ENCODE results near the gene CDS2. TPM values are rescaled to one million over a fixed set of nuclear protein-coding genes. Genes with fewer than 3 reads are reported as not detected.

Gene CDS2
- total RNA-seq, 1 experiment from 2014 or later, result 49.1 TPM

DNA sequence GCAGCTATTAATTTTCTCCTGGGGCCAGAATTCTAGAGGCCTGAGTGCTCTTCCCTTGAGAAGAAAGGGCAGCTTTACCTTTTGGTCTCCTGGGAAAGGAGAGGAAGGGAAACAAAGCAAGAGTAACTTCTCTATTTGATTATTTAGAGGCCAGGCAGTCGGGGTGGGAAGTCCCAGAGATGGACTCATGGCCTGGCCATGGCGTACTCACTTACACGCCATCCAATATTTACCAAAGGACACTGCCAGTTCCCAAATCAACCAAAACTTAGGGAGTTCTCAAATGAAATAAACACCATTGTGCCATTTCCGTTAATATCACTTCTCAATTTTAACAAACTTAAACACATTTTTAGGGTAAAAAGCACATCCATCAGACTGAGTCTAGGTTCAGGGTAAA is 76.6 kb downstream of the CDS2 start:
- Mint-ChIP-seq H3K9me3 (no peaks in the 10 kb centered on the region), H3K27me3 (ENCODE audit: low read depth) (no peaks in the 10 kb centered on the region), H3K27ac (no peak overlapping the region), H3K36me3 (peaks cover 12% of the 10 kb centered on the region; the same call in 1 of the 2 replicates), H3K4me1 (peaks cover 3% of the 10 kb centered on the region; the same call in 1 of the 2 replicates), H3K4me3 (no peak overlapping the region)
- CTCF ChIA-PET, result interaction anchor here (0.5 to 3.5 kb wide), 6 partner anchors 11 to 262 kb away, joined by 3 to 54 read pairs (median 4); partner anchors contain the start of gene CDS2
- TF ChIP-seq, protein P1, sequence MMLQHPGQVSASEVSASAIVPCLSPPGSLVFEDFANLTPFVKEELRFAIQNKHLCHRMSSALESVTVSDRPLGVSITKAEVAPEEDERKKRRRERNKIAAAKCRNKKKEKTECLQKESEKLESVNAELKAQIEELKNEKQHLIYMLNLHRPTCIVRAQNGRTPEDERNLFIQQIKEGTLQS (CRISPR knock-in tag; conservative IDR thresholded peaks at IDR 0.05), result no peak
- TF ChIP-seq RORB (CRISPR knock-in tag; IDR thresholded peaks at IDR 0.05), result no peak
- TF ChIP-seq, protein P2, sequence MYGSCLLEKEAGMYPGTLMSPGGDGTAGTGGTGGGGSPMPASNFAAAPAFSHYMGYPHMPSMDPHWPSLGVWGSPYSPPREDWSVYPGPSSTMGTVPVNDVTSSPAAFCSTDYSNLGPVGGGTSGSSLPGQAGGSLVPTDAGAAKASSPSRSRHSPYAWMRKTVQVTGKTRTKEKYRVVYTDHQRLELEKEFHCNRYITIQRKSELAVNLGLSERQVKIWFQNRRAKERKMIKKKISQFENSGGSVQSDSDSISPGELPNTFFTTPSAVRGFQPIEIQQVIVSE (CRISPR knock-in tag; IDR thresholded peaks at IDR 0.05; ENCODE audit: borderline replicate concordance), result no peak
- no peak for TF ChIP-seq ZNF263 (CRISPR knock-in tag; IDR thresholded peaks at IDR 0.05; ENCODE audit: low read depth)
- no peak for TF ChIP-seq MYBL2 (CRISPR knock-in tag; IDR thresholded peaks at IDR 0.05)
- no peak for TF ChIP-seq TEAD4 (CRISPR knock-in tag; IDR thresholded peaks at IDR 0.05)
- TF ChIP-seq, protein P3, sequence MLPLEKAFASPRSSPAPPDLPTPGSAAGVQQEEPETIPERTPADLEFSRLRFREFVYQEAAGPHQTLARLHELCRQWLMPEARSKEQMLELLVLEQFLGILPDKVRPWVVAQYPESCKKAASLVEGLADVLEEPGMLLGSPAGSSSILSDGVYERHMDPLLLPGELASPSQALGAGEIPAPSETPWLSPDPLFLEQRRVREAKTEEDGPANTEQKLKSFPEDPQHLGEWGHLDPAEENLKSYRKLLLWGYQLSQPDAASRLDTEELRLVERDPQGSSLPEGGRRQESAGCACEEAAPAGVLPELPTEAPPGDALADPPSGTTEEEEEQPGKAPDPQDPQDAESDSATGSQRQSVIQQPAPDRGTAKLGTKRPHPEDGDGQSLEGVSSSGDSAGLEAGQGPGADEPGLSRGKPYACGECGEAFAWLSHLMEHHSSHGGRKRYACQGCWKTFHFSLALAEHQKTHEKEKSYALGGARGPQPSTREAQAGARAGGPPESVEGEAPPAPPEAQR (CRISPR knock-in tag; IDR thresholded peaks at IDR 0.05), result no peak
- no peak for TF ChIP-seq ZBTB21 (CRISPR knock-in tag; IDR thresholded peaks at IDR 0.05; ENCODE audit: borderline replicate concordance)
- TF ChIP-seq MXD4 (CRISPR knock-in tag; IDR thresholded peaks at IDR 0.05; ENCODE audit: borderline replicate concordance), result no peak
- TF ChIP-seq, protein P4, sequence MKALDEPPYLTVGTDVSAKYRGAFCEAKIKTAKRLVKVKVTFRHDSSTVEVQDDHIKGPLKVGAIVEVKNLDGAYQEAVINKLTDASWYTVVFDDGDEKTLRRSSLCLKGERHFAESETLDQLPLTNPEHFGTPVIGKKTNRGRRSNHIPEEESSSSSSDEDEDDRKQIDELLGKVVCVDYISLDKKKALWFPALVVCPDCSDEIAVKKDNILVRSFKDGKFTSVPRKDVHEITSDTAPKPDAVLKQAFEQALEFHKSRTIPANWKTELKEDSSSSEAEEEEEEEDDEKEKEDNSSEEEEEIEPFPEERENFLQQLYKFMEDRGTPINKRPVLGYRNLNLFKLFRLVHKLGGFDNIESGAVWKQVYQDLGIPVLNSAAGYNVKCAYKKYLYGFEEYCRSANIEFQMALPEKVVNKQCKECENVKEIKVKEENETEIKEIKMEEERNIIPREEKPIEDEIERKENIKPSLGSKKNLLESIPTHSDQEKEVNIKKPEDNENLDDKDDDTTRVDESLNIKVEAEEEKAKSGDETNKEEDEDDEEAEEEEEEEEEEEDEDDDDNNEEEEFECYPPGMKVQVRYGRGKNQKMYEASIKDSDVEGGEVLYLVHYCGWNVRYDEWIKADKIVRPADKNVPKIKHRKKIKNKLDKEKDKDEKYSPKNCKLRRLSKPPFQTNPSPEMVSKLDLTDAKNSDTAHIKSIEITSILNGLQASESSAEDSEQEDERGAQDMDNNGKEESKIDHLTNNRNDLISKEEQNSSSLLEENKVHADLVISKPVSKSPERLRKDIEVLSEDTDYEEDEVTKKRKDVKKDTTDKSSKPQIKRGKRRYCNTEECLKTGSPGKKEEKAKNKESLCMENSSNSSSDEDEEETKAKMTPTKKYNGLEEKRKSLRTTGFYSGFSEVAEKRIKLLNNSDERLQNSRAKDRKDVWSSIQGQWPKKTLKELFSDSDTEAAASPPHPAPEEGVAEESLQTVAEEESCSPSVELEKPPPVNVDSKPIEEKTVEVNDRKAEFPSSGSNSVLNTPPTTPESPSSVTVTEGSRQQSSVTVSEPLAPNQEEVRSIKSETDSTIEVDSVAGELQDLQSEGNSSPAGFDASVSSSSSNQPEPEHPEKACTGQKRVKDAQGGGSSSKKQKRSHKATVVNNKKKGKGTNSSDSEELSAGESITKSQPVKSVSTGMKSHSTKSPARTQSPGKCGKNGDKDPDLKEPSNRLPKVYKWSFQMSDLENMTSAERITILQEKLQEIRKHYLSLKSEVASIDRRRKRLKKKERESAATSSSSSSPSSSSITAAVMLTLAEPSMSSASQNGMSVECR (CRISPR knock-in tag; IDR thresholded peaks at IDR 0.05; ENCODE audit: borderline replicate concordance), result no peak
- TF ChIP-seq, protein P5, sequence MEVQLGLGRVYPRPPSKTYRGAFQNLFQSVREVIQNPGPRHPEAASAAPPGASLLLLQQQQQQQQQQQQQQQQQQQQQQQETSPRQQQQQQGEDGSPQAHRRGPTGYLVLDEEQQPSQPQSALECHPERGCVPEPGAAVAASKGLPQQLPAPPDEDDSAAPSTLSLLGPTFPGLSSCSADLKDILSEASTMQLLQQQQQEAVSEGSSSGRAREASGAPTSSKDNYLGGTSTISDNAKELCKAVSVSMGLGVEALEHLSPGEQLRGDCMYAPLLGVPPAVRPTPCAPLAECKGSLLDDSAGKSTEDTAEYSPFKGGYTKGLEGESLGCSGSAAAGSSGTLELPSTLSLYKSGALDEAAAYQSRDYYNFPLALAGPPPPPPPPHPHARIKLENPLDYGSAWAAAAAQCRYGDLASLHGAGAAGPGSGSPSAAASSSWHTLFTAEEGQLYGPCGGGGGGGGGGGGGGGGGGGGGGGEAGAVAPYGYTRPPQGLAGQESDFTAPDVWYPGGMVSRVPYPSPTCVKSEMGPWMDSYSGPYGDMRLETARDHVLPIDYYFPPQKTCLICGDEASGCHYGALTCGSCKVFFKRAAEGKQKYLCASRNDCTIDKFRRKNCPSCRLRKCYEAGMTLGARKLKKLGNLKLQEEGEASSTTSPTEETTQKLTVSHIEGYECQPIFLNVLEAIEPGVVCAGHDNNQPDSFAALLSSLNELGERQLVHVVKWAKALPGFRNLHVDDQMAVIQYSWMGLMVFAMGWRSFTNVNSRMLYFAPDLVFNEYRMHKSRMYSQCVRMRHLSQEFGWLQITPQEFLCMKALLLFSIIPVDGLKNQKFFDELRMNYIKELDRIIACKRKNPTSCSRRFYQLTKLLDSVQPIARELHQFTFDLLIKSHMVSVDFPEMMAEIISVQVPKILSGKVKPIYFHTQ (CRISPR knock-in tag; IDR thresholded peaks at IDR 0.05), result no peak
- TF ChIP-seq GTF2I (CRISPR knock-in tag; conservative IDR thresholded peaks at IDR 0.05), result no peak
- TF ChIP-seq, protein P6, sequence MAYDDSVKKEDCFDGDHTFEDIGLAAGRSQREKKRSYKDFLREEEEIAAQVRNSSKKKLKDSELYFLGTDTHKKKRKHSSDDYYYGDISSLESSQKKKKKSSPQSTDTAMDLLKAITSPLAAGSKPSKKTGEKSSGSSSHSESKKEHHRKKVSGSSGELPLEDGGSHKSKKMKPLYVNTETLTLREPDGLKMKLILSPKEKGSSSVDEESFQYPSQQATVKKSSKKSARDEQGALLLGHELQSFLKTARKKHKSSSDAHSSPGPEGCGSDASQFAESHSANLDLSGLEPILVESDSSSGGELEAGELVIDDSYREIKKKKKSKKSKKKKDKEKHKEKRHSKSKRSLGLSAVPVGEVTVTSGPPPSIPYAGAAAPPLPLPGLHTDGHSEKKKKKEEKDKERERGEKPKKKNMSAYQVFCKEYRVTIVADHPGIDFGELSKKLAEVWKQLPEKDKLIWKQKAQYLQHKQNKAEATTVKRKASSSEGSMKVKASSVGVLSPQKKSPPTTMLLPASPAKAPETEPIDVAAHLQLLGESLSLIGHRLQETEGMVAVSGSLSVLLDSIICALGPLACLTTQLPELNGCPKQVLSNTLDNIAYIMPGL (CRISPR knock-in tag; IDR thresholded peaks at IDR 0.05), result no peak
- TF ChIP-seq, protein P7, sequence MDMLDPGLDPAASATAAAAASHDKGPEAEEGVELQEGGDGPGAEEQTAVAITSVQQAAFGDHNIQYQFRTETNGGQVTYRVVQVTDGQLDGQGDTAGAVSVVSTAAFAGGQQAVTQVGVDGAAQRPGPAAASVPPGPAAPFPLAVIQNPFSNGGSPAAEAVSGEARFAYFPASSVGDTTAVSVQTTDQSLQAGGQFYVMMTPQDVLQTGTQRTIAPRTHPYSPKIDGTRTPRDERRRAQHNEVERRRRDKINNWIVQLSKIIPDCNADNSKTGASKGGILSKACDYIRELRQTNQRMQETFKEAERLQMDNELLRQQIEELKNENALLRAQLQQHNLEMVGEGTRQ (CRISPR knock-in tag; IDR thresholded peaks at IDR 0.05), result no peak
- no peak for TF ChIP-seq JUN (CRISPR knock-in tag; IDR thresholded peaks at IDR 0.05)
- no peak for ATAC-seq
- DNase-seq (ENCODE audit: low spot score), result no peak
- POLR2A ChIA-PET, result no interaction called here
